Measurements from ENCODE around the gene ACR.

Gene ACR

GRCh38 chr22:50720301-50721256, 17.4 kb upstream of the ACR start:
- H4K20me1 ChIP-seq (ENCODE audit: low read depth, low read length), result no peaks in the 10 kb centered on the region
- no peak for TF ChIP-seq EZH2phosphoT487 (conservative IDR thresholded peaks at IDR 0.05; ENCODE audit: low read length)
- TF ChIP-seq CTCF (IDR thresholded peaks at IDR 0.05; ENCODE audit: insufficient read depth, low read length, poor library complexity, severe bottlenecking), result no peak
- no peak overlapping the region for H3K27ac ChIP-seq (ENCODE audit: low read depth, low read length)
- no peaks in the 10 kb centered on the region for H3K27me3 ChIP-seq (ENCODE audit: low read length)
- no peak overlapping the region for H2AFZ ChIP-seq (ENCODE audit: low read depth, low read length, severe bottlenecking)
- H3K9ac ChIP-seq (ENCODE audit: low read length), result no peak overlapping the region
- no peak overlapping the region for H3K4me3 ChIP-seq (ENCODE audit: insufficient read depth, low read length, poor library complexity, severe bottlenecking)
- H3K36me3 ChIP-seq (ENCODE audit: low read length), result no peaks in the 10 kb centered on the region
- H3K9me2 ChIP-seq (replicated peaks; ENCODE audit: insufficient read depth, low read length), result no peaks in the 10 kb centered on the region
- H3K79me2 ChIP-seq (ENCODE audit: insufficient read depth, low read length), result no peaks in the 10 kb centered on the region
- H3F3A ChIP-seq (ENCODE audit: insufficient read depth), result no peaks in the 10 kb centered on the region
- no peaks in the 10 kb centered on the region for H3K9me3 ChIP-seq (ENCODE audit: insufficient read depth, low read length)
- no peak overlapping the region for H3K4me2 ChIP-seq (ENCODE audit: low read depth, low read length, poor library complexity, severe bottlenecking)

GRCh38 chr22:50721257-50721844, 16.7 kb upstream of the ACR start:
- Histone ChIP-seq H3K4me2 (ENCODE audit: low read depth, low read length, poor library complexity, severe bottlenecking) (no peak overlapping the region), H3K9me3 (ENCODE audit: insufficient read depth, low read length) (no peaks in the 10 kb centered on the region), H2AFZ (ENCODE audit: low read depth, low read length, severe bottlenecking) (no peak overlapping the region), H3K9ac (ENCODE audit: low read length) (no peak overlapping the region), H3K27me3 (ENCODE audit: low read length) (no peaks in the 10 kb centered on the region), H3K27ac (ENCODE audit: low read depth, low read length) (no peak overlapping the region), H4K20me1 (ENCODE audit: low read depth, low read length) (no peaks in the 10 kb centered on the region), H3K9me2 (replicated peaks; ENCODE audit: insufficient read depth, low read length) (no peaks in the 10 kb centered on the region), H3K4me3 (ENCODE audit: insufficient read depth, low read length, poor library complexity, severe bottlenecking) (no peak overlapping the region), H3F3A (ENCODE audit: insufficient read depth) (no peaks in the 10 kb centered on the region), H3K79me2 (ENCODE audit: insufficient read depth, low read length) (no peaks in the 10 kb centered on the region), H3K36me3 (ENCODE audit: low read length) (no peaks in the 10 kb centered on the region)
- TF ChIP-seq CTCF (IDR thresholded peaks at IDR 0.05; ENCODE audit: insufficient read depth, low read length, poor library complexity, severe bottlenecking), result no peak
- no peak for TF ChIP-seq EZH2phosphoT487 (conservative IDR thresholded peaks at IDR 0.05; ENCODE audit: low read length)

- no peak overlapping the region for H3K4me2 ChIP-seq (ENCODE audit: low read depth, low read length, poor library complexity, severe bottlenecking)
- no peaks in the 10 kb centered on the region for H3K27me3 ChIP-seq (ENCODE audit: low read length)
- H3K36me3 ChIP-seq (ENCODE audit: low read length), result no peaks in the 10 kb centered on the region
- no peak overlapping the region for H3K4me3 ChIP-seq (ENCODE audit: insufficient read depth, low read length, poor library complexity, severe bottlenecking)
- no peak overlapping the region for H2AFZ ChIP-seq (ENCODE audit: low read depth, low read length, severe bottlenecking)
- TF ChIP-seq EZH2phosphoT487 (conservative IDR thresholded peaks at IDR 0.05; ENCODE audit: low read length) (no peak), CTCF (IDR thresholded peaks at IDR 0.05; ENCODE audit: insufficient read depth, low read length, poor library complexity, severe bottlenecking) (no peak)
- no peaks in the 10 kb centered on the region for H4K20me1 ChIP-seq (ENCODE audit: low read depth, low read length)
- H3K27ac ChIP-seq (ENCODE audit: low read depth, low read length), result no peak overlapping the region
- no peaks in the 10 kb centered on the region for H3K9me3 ChIP-seq (ENCODE audit: insufficient read depth, low read length)
- no peaks in the 10 kb centered on the region for H3F3A ChIP-seq (ENCODE audit: insufficient read depth)
- H3K79me2 ChIP-seq (ENCODE audit: insufficient read depth, low read length), result no peaks in the 10 kb centered on the region
- H3K9ac ChIP-seq (ENCODE audit: low read length), result no peak overlapping the region
- no peaks in the 10 kb centered on the region for H3K9me2 ChIP-seq (replicated peaks; ENCODE audit: insufficient read depth, low read length)
These were observed 15.8 kb upstream of the ACR start for GRCh38 chr22:50722048-50722701.
